Hepatocyte (in vitro differentiated cells): Measurements from ENCODE around the gene GJD3.

Experiments used
- CTCF ChIP-seq: fragments of 200-600 bp; sonication (generic); IDR thresholded peaks from 2 replicates; pipeline ENCODE4 v1.5.1; 2016; ENCODE audit warnings: antibody characterized with exemption, mild to moderate bottlenecking; ENCODE audit not compliant: poor library complexity
- EZH2phosphoT487 ChIP-seq: fragments of 200-600 bp; sonication (generic); IDR thresholded peaks from one replicate; pipeline ENCODE4 v1.6.1; 2018; ENCODE audit warnings: antibody characterized with exemption, mild to moderate bottlenecking, low read depth, moderate library complexity; ENCODE audit not compliant: unreplicated experiment, severe bottlenecking

GRCh38 chr17:40317880-40318829, 46.4 kb downstream of the GJD3 start:
- TF ChIP-seq EZH2phosphoT487 (no peak), CTCF (no peak)
